Lower lobe of right lung (tissue), 2 donors: ENCODE results near the gene TIMP2. TPM values are rescaled to one million over a fixed set of nuclear protein-coding genes. Genes with fewer than 3 reads are reported as not detected.
"Not testable (repeated sequence)": the region's sequence is repeated elsewhere in the genome, so short reads cannot be mapped to it uniquely, and the experiment has no call there.

ENCODE experiments used
- ATAC-seq, 2 donors: fragments of 200-7000 bp; cut with Tn5 transposase; one replicate each; pipeline ENCODE4 v1.9.1; 2020 to 2022; ENCODE audit warnings: mild to moderate bottlenecking in 2 of 2, moderate library complexity in 2 of 2
- DNase-seq: peaks from one replicate; pipeline ENCODE4 v3.0.0-alpha.2; 2020
- H3K27ac ChIP-seq: fragments of 200-600 bp; one replicate; pipeline ENCODE4 v1.8.0; 2022
- H3K27me3 ChIP-seq: fragments of 200-600 bp; one replicate; pipeline ENCODE4 v1.8.0; 2022; ENCODE audit warnings: low read depth
- H3K36me3 ChIP-seq: fragments of 200-600 bp; one replicate; pipeline ENCODE4 v1.8.0; 2022; ENCODE audit warnings: mild to moderate bottlenecking
- H3K4me1 ChIP-seq: fragments of 200-600 bp; one replicate; pipeline ENCODE4 v1.8.0; 2022
- H3K4me3 ChIP-seq: fragments of 200-600 bp; one replicate; pipeline ENCODE4 v1.8.0; 2022; ENCODE audit warnings: mild to moderate bottlenecking
- H3K9me3 ChIP-seq: fragments of 200-600 bp; one replicate; pipeline ENCODE4 v1.8.0; 2022
- CTCF ChIP-seq: fragments of 200-600 bp; IDR thresholded peaks from one replicate; pipeline ENCODE4 v1.8.0; 2022; ENCODE audit warnings: antibody characterized with exemption, mild to moderate bottlenecking
- intact Hi-C: fragments of 100-400 bp; cut with DNase I; formaldehyde crosslinking; loops from one replicate; pipeline ENCODE4 v1.11.0; 2022
- total RNA-seq: library from RNA; stranded (reverse); fragmentation: NEBNext Ultra II Directional; extraction: Animal tissue kit (Norgen Biotek cat#: 25700); gene quantifications from one replicate; pipeline ENCODE4 v1.2.1, GENCODE V29; 2021
- donor health status: DM: no; HTN: yes; CAD: no; lungs with severe emphysema.

The TIMP2 gene
- total RNA-seq, 1 donor from 2014 or later: 260 TPM

GRCh38 chr17:78878261-78878660, 46.9 kb downstream of the TIMP2 start:
- ATAC-seq (no peak), DNase-seq (no peak)
- no peak overlapping the region for H3K4me3 ChIP-seq
- peaks cover 55% of the 10 kb centered on the region for H3K4me1 ChIP-seq
- TF ChIP-seq CTCF: no peak
- H3K27ac ChIP-seq: no peak overlapping the region
- H3K27me3 ChIP-seq: no peaks in the 10 kb centered on the region
- peaks cover 10% of the 10 kb centered on the region for H3K36me3 ChIP-seq
- H3K9me3 ChIP-seq: no peaks in the 10 kb centered on the region
- intact Hi-C loops: no loop called here

GRCh38 chr17:78876954-78877517, 48.2 kb downstream of the TIMP2 start:
- H3K27ac ChIP-seq, H3K9me3 ChIP-seq, intact Hi-C loops, ATAC-seq, H3K4me3 ChIP-seq, DNase-seq, H3K27me3 ChIP-seq: not testable (repeated sequence)
- Histone ChIP-seq H3K4me1 (peaks cover 42% of the 10 kb centered on the region), H3K36me3 (peaks cover 22% of the 10 kb centered on the region)

- TF ChIP-seq CTCF: no peak
- Histone ChIP-seq H3K9me3 (no peaks in the 10 kb centered on the region), H3K4me1 (peaks cover 41% of the 10 kb centered on the region), H3K27me3 (no peaks in the 10 kb centered on the region), H3K4me3 (no peak overlapping the region), H3K36me3 (peaks cover 23% of the 10 kb centered on the region), H3K27ac (no peak overlapping the region)
- ATAC-seq (no peak), DNase-seq (no peak)
- intact Hi-C loops: no loop called here
Measured at GRCh38 chr17:78876094-78876597, 49.0 kb downstream of the TIMP2 start.

GRCh38 chr17:78875363-78876093, 49.7 kb downstream of the TIMP2 start:
- H3K4me1 ChIP-seq: peaks cover 38% of the 10 kb centered on the region
- H3K9me3 ChIP-seq: no peaks in the 10 kb centered on the region
- no peak overlapping the region for H3K27ac ChIP-seq
- ATAC-seq: no peak
- DNase-seq: no peak
- H3K27me3 ChIP-seq: no peaks in the 10 kb centered on the region
- intact Hi-C loops: no loop called here
- TF ChIP-seq CTCF: no peak
- H3K36me3 ChIP-seq: peaks cover 28% of the 10 kb centered on the region
- H3K4me3 ChIP-seq: no peak overlapping the region

GRCh38 chr17:78873519-78874340, 51.5 kb downstream of the TIMP2 start:
- Histone ChIP-seq H3K4me3 (no peak overlapping the region), H3K27me3 (no peaks in the 10 kb centered on the region), H3K27ac (no peak overlapping the region), H3K36me3 (peaks cover 43% of the 10 kb centered on the region), H3K9me3 (no peaks in the 10 kb centered on the region), H3K4me1 (peaks cover 20% of the 10 kb centered on the region)
- intact Hi-C loops: no loop called here
- TF ChIP-seq CTCF: no peak
- ATAC-seq: no peak
- DNase-seq: no peak
